NCI-H524 treated with DMSO at 0.1 percent for 48 hours (cell line): ENCODE measurements around the gene FAM118A.
"Not testable (repeated sequence)": the region's sequence is repeated elsewhere in the genome, so short reads cannot be mapped to it uniquely, and the experiment has no call there.

Source experiments
- DNase-seq: peaks from one replicate; lab custom pipeline; 2025; lab: John Stamatoyannopoulos, UW

FAM118A gene

DNA sequence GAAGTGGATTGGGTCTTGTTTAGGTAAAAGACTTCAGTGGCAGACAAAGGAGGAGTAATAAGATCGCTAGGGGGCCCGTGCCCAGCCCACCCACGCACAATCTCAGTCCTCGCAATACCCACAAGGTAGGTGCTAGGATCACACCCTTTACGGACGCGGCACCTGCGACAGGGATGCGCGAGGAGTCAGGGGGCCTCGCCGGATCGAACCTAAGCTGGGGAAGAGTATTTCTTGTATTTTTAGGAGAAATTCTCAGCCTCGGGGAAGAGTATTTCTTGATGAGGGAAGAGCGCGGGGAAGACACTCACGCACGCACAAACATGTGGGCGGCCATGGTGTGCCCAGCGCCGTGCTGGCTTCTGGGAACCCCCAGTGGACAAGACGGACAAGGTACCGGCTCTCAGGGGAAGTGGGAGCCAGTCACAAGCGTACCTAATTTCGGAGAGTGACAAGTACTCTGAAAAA is 745 bp upstream of the FAM118A start:
- DNase-seq, result no peak

- DNase-seq, result no peak
Observed at GRCh38 chr22:45310331-45310976, 720 bp downstream of the FAM118A start.

- no peak for DNase-seq
Observed at GRCh38 chr22:45310977-45311531, 1.3 kb downstream of the FAM118A start.

- no peak for DNase-seq
Observed at GRCh38 chr22:45312415-45312814, 2.7 kb downstream of the FAM118A start.

DNA sequence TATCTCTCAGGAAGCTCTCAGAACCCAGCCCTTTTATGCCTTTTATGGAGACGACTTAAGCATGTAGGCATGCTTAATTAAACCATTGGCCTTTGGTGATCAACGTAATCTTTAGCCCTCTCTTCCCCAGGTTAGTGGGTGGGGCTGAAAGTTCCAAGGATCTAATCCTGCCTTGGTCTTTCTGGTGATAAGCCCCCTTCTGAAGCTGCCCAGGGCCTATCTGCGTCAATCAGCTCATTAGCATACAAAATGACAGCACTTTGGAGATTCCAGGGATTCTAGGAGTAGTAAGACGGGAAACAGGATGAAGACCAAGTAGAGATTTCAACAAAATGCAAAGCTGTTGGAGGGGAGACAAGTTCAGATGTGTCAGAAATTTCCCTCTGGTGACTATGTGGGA is 3.1 kb downstream of the FAM118A start:
- DNase-seq, result no peak

DNA sequence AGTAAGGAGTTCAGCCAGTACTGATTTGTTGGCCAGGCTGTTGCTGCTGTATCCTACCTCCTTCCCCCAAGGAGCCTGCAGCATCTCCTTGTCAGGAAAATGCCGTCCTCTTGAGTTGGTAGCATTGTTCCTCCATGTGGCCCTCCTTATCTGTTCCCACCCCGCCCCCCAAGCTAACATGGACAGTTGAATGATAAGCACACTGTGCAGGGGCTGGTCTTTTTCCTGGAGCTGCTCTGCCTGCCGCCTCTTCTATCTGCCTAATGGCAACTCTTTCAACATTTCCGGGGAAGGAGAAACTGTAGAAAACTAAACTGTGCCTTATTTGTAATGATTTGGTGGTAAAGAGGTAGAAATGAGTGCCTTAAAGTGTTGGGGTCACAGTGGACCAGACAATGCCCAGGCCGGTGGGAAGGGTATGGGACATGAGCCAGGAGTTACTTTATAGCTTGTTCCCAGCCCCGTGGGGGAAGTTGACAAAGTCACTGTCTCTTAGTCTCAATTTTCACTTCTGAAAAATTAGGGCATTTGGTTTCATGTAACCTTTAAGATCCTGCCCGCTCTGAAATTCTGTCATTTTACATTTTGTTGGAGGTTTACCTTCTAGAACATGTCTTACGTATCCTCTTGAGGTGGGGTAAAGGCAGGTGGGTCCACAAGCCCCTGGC is 4.5 kb downstream of the FAM118A start:
- DNase-seq, result no peak

- DNase-seq, result no peak
Observed at GRCh38 chr22:45314786-45315185, 5.1 kb downstream of the FAM118A start.

GRCh38 chr22:45316796-45317526 is 7.2 kb downstream of the FAM118A start:
- no peak for DNase-seq

GRCh38 chr22:45317551-45318167 is 7.9 kb downstream of the FAM118A start:
- peak; percentile 26 for DNase-seq

- peak; percentile 64 for DNase-seq
Observed at GRCh38 chr22:45318168-45318557, 8.4 kb downstream of the FAM118A start.

DNA sequence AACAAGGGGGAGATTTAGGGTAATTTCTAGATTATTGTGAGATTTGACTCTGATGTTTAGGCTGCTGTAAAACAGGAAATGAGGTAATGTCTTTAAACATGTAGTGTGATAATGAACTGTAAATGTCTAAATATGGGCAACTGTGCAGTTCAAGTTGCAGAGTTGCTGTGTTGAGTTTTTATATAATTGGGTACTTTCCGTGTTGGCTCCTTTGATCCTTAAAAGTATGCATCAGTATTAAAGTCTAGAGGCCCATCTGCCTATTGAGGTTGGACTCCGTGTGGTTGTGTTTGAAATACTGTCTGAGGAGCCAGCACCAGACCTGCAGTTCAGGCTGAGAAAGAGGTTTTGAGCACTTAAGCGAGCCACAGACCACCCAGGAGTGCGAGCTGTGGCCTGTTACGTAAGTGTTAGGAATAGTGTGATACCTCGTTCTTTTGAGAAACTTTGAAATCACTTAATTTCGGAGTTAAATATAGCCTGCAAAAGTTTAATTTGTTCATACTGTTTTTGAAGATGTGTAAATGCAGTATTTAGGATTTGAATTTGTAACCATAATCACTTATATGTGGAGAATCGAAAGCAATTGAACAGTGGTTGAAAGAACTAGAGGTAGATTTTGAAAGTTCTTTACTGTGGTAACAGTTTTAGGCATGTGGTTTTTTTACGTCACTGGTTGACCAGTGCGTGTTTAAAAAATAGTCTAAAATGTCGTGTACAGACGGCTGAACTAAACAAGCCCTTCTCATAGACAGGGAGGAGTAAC is 9.0 kb downstream of the FAM118A start:
- DNase-seq, result no peak

- DNase-seq, result no peak
Observed at GRCh38 chr22:45319324-45319685, 9.6 kb downstream of the FAM118A start.

DNA sequence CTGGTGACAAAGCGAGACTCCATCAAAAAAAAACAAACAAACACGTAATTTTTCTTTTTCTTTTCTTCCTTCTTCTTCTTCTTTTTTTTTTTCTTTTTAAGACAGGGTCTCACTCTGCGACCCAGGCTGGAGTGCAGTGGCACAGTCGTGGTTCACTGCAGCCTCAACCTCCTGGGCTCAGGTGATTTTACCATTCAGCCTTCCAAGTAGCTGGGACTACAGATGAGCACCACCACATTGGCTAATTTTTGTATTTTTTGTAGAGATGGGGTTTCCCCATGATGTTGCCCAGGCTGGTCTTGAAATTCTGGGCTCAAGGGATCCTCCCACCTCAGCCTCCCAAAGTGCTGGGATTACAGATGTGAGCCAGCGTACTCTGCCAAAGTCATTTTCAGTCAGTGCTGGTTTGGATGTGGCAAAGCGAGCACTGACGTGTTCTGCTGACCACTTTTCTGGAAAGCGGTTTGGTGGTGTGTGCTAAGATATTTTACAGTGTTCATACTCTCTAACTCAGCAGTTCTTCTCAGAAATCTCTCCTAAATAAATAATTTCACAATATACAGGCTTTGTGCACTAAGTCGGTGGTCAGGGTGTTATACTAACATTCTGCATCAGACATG is 10.7 kb downstream of the FAM118A start:
- DNase-seq, result no peak

GRCh38 chr22:45321827-45322226 is 12.1 kb downstream of the FAM118A start:
- no peak for DNase-seq

- no peak for DNase-seq
Observed at GRCh38 chr22:45322873-45323525, 13.3 kb downstream of the FAM118A start.

GRCh38 chr22:45323695-45324094 is 14.0 kb downstream of the FAM118A start:
- DNase-seq, result no peak

DNA sequence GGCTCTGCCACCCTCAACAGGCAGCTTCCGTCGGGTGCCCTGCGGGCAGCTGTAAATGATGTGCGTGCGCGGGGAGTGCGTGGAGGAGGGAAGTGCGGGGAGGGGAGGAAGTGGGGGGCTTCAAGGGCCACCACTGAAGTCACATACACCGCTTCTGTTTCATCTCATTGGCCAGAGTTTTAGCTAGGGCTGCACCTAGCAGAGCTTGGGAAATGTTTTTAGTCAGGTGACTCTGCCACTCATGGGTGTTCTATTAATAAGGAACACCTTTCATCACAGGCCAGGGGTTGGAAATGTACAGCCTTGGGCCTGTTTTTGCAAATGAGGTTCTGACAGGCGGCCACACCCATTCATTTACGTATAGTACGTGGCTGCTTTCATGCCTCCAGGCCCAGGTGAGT is 14.6 kb downstream of the FAM118A start:
- DNase-seq, result no peak

DNA sequence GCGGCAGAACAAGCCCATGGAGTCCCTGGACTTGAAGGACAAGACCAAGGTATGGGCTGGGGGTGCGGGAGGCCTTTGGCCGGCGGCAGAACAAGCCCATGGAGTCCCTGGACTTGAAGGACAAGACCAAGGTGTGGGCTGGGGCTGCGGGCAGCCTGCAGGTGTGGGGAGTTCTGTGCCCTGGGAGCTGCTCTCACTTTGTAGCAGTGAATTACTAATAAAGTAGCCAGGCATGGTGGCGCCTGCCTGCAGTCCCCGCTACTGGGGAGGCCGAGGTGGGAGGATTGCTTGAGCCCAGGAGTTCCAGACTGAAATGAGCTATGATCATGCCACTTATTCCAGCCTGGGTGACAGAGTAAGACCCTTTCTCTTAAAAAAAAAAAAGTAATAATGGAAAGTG is 18.5 kb downstream of the FAM118A start:
- DNase-seq, result not testable (repeated sequence)

GRCh38 chr22:45328822-45329529 is 19.2 kb downstream of the FAM118A start:
- peak; percentile 88 for DNase-seq

- peak; percentile 90 for DNase-seq
Observed at GRCh38 chr22:45329530-45329936, 19.8 kb downstream of the FAM118A start.
